WTC11 (cell line): Measurements from ENCODE around the gene CFC1B. TPM values are rescaled to one million over a fixed set of nuclear protein-coding genes. Genes with fewer than 3 reads are reported as not detected.
"Not testable (repeated sequence)": the region's sequence is repeated elsewhere in the genome, so short reads cannot be mapped to it uniquely, and the experiment has no call there.

Experiments used
- ATAC-seq: fragments of 200-7000 bp; cut with Tn5 transposase; 2 replicates; pipeline ENCODE4 v1.10.0; 2021; ENCODE audit warnings: mild to moderate bottlenecking, moderate library complexity
- Bru-seq: library from RNA; stranded (reverse); fragments of 400-500 nt; gene quantifications from one replicate; lab custom pipeline; 2021; lab: Mats Ljungman, UMichigan
- CTCF ChIA-PET: fragments of 300-600 bp; sonication (Branson Sonifier 250); formaldehyde crosslinking; loops from one replicate; lab custom pipeline; 2021; ENCODE audit warnings: antibody characterized with exemption; lab: Charles Lee
- POLR2A ChIA-PET: fragments of 350-600 bp; sonication (Branson Sonifier 250); formaldehyde crosslinking; loops from one replicate; lab custom pipeline; 2021; ENCODE audit warnings: antibody characterized with exemption; lab: Charles Lee
- DNase-seq: peaks from one replicate; pipeline ENCODE4 v3.0.0; 2021; ENCODE audit warnings: low spot score
- H3K27ac Mint-ChIP-seq: 2 replicates; pipeline ENCODE4 v1.8.0; 2021; ENCODE audit warnings: mixed read lengths
- H3K27me3 Mint-ChIP-seq: 2 replicates; pipeline ENCODE4 v1.8.0; 2021; ENCODE audit warnings: low read depth, mild to moderate bottlenecking, moderate library complexity, mixed read lengths
- H3K36me3 Mint-ChIP-seq: 2 replicates; pipeline ENCODE4 v1.8.0; 2021; ENCODE audit warnings: mixed read lengths
- H3K4me1 Mint-ChIP-seq: 2 replicates; pipeline ENCODE4 v1.8.0; 2022; ENCODE audit warnings: mixed read lengths
- H3K4me3 Mint-ChIP-seq: 2 replicates; pipeline ENCODE4 v1.8.0; 2021; ENCODE audit warnings: mild to moderate bottlenecking, moderate library complexity, mixed read lengths
- H3K9me3 Mint-ChIP-seq: 2 replicates; pipeline ENCODE4 v1.8.0; 2021; ENCODE audit warnings: mixed read lengths
- long read RNA-seq, 3 experiments: library from RNA in 1 of 3; library from capped mRNA in 1 of 3; library from polyadenylated mRNA in 1 of 3; unstranded in 2 of 3; stranded (forward) in 1 of 3; transcript quantifications; one replicate each; pipeline ENCODE4 v2.0.0, GENCODE V29; 2021
- total RNA-seq: library from RNA; stranded (reverse); gene quantifications from 3 replicates; pipeline ENCODE4 v1.2.3, GENCODE V29; 2021

The CFC1B gene
- total RNA-seq (not detected in 3 replicates), Bru-seq, nascent RNA (not detected)
- long read RNA-seq, experiment 1 = 0 reads
- long read RNA-seq, experiment 2 = 0 reads
- long read RNA-seq, experiment 3 = 0 reads

GRCh38 chr2:130520992-130521391 is at the start of gene CFC1B:
TSS of gene CFC1B (plus strand) at chr2:130521222. CDS start at chr2:130521485, 263 bp downstream.
- H3K36me3 Mint-ChIP-seq, POLR2A ChIA-PET, H3K27ac Mint-ChIP-seq, CTCF ChIA-PET, ATAC-seq, H3K4me3 Mint-ChIP-seq, H3K9me3 Mint-ChIP-seq, H3K27me3 Mint-ChIP-seq, DNase-seq, H3K4me1 Mint-ChIP-seq: not testable (repeated sequence)

DNA sequence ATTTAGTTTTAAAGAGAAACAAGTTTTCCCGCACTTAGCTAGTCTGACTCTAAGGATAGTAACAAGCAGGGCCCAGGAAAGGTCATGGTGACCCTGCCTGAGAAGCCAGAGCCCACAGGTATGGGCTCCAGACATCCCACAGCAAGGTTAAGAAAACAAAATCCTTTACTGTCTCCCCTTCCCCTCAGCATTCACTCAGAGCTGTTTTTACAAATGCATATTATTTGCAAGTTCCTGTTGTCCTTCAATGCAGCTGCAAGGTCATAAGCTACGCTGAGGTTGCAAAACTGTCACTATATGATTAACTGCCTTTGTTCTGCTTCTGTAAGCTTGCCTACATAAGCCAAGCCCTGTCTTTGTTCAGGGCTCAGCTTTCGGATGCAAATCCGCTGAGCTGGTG is 29.9 kb upstream of the CFC1B start:
- H3K36me3 Mint-ChIP-seq, H3K27ac Mint-ChIP-seq, POLR2A ChIA-PET, H3K4me1 Mint-ChIP-seq, H3K27me3 Mint-ChIP-seq, H3K9me3 Mint-ChIP-seq, ATAC-seq, DNase-seq, CTCF ChIA-PET, H3K4me3 Mint-ChIP-seq: not testable (repeated sequence)

GRCh38 chr2:130509228-130509627 is 11.8 kb upstream of the CFC1B start, which contains the start of gene POTEI:
TSS of gene POTEI (minus strand) at chr2:130509328. CDS start at chr2:130509235, 93 bp downstream.
- H3K9me3 Mint-ChIP-seq, H3K36me3 Mint-ChIP-seq, DNase-seq, CTCF ChIA-PET, POLR2A ChIA-PET, ATAC-seq, H3K4me3 Mint-ChIP-seq, H3K4me1 Mint-ChIP-seq, H3K27ac Mint-ChIP-seq, H3K27me3 Mint-ChIP-seq: not testable (repeated sequence)

DNA sequence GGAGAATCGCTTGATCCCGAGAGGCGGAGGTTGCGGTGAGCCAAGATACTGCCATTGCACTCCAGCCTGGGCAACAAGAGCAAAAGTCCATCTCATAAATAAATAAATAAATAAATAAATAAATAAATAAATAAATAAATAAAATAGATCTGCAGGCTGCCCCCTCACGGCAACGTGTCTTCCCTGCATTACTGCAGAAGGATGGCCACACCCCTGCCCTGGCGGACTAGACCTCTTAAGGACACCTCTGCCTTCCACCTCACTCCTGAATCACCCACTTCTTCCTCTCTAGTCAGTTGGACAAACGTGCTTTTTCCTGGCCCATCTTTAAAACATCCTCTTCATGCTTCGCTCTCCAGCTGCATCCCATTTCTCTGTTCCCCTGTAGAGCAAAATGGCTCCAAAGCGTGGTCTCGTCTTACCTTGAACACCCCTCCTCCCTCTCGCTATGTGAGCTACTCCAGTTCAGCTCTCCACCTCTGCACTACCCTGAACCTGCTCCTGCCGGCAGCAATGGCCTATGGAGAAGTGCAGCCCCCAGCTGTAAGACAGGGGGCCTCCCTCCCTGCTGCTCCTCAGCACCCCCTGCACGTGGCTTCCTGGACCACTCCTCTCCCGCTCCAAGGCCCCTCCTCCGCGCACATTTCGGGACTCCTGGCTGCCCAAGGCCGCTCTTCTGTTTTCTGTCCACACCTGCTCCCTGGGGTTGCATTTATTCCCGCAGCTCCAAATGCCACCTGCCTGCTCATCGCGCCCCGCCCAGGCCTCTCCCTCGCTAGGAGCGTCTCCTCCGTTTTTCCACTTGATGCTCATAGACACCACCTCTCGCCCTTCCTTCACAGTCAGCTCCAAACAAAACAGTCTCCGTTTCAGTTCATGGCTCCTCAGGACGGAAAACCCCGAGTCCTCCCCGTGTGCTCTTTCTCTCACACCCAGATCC is 9.9 kb upstream of the CFC1B start:
- H3K36me3 Mint-ChIP-seq, H3K4me1 Mint-ChIP-seq, POLR2A ChIA-PET, DNase-seq, H3K4me3 Mint-ChIP-seq, H3K9me3 Mint-ChIP-seq, H3K27ac Mint-ChIP-seq, CTCF ChIA-PET, H3K27me3 Mint-ChIP-seq: not testable (repeated sequence)
- ATAC-seq = peak; percentile 79

- H3K36me3 Mint-ChIP-seq, H3K27ac Mint-ChIP-seq, H3K9me3 Mint-ChIP-seq, POLR2A ChIA-PET, CTCF ChIA-PET, H3K27me3 Mint-ChIP-seq, H3K4me1 Mint-ChIP-seq, H3K4me3 Mint-ChIP-seq, DNase-seq: not testable (repeated sequence)
- peak; percentile 92 for ATAC-seq
These were observed 9.1 kb upstream of the CFC1B start for GRCh38 chr2:130511747-130512451.

- DNase-seq, H3K27ac Mint-ChIP-seq, ATAC-seq, H3K36me3 Mint-ChIP-seq, POLR2A ChIA-PET, H3K9me3 Mint-ChIP-seq, CTCF ChIA-PET, H3K4me1 Mint-ChIP-seq, H3K4me3 Mint-ChIP-seq, H3K27me3 Mint-ChIP-seq: not testable (repeated sequence)
These were observed 2.4 kb upstream of the CFC1B start for GRCh38 chr2:130518516-130519106.

- DNase-seq, H3K36me3 Mint-ChIP-seq, POLR2A ChIA-PET, H3K4me3 Mint-ChIP-seq, H3K9me3 Mint-ChIP-seq, CTCF ChIA-PET, H3K27ac Mint-ChIP-seq, H3K27me3 Mint-ChIP-seq, H3K4me1 Mint-ChIP-seq: not testable (repeated sequence)
- ATAC-seq = peak; percentile 44
These were observed 1.4 kb downstream of the CFC1B start for GRCh38 chr2:130522390-130522789.

GRCh38 chr2:130527365-130527967 is 6.4 kb downstream of the CFC1B start:
- H3K27ac Mint-ChIP-seq, H3K36me3 Mint-ChIP-seq, CTCF ChIA-PET, POLR2A ChIA-PET, H3K4me3 Mint-ChIP-seq, H3K27me3 Mint-ChIP-seq, H3K9me3 Mint-ChIP-seq, DNase-seq, H3K4me1 Mint-ChIP-seq: not testable (repeated sequence)
- peak; percentile 71 for ATAC-seq

- ATAC-seq, H3K27me3 Mint-ChIP-seq, H3K36me3 Mint-ChIP-seq, POLR2A ChIA-PET, H3K4me3 Mint-ChIP-seq, H3K27ac Mint-ChIP-seq, DNase-seq, H3K9me3 Mint-ChIP-seq, CTCF ChIA-PET, H3K4me1 Mint-ChIP-seq: not testable (repeated sequence)
These were observed 8.5 kb downstream of the CFC1B start for GRCh38 chr2:130529545-130529944.

DNA sequence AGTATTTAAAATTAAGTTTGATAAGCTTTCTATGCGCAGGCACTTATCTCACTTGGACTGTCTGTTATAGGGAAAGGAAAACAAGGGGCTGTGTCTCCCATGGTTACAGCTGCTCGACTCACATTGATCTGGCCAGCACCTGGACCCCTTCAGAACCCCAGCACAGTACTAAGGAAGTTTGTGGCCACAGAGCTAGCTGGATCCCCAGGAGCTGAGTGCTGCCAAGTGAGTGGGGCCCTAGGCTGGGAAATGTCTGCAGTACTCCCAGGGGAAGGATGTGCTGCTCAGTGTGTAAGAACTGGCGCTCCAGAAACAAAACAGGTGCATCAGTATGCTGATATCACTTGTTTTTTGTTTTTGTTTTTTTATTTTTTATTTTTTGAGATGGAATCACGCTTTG is 9.2 kb downstream of the CFC1B start:
- DNase-seq, H3K27ac Mint-ChIP-seq, H3K4me1 Mint-ChIP-seq, ATAC-seq, H3K9me3 Mint-ChIP-seq, CTCF ChIA-PET, H3K4me3 Mint-ChIP-seq, POLR2A ChIA-PET, H3K36me3 Mint-ChIP-seq, H3K27me3 Mint-ChIP-seq: not testable (repeated sequence)

GRCh38 chr2:130531225-130531624 is 10.2 kb downstream of the CFC1B start:
- H3K27me3 Mint-ChIP-seq, H3K36me3 Mint-ChIP-seq, H3K4me3 Mint-ChIP-seq, H3K4me1 Mint-ChIP-seq, DNase-seq, CTCF ChIA-PET, H3K9me3 Mint-ChIP-seq, ATAC-seq, POLR2A ChIA-PET, H3K27ac Mint-ChIP-seq: not testable (repeated sequence)
